ENCODE results near the gene PRTFDC1. TPM values are rescaled to one million over a fixed set of nuclear protein-coding genes. Genes with fewer than 3 reads are reported as not detected.
"Not testable (repeated sequence)": the region's sequence is repeated elsewhere in the genome, so short reads cannot be mapped to it uniquely, and the experiment has no call there.

PRTFDC1 gene
- total and polyA plus RNA-seq, 5 donors from 2014 or later, result 0.37 to 1.6 (median 1.3) TPM; not detected in 2

DNA sequence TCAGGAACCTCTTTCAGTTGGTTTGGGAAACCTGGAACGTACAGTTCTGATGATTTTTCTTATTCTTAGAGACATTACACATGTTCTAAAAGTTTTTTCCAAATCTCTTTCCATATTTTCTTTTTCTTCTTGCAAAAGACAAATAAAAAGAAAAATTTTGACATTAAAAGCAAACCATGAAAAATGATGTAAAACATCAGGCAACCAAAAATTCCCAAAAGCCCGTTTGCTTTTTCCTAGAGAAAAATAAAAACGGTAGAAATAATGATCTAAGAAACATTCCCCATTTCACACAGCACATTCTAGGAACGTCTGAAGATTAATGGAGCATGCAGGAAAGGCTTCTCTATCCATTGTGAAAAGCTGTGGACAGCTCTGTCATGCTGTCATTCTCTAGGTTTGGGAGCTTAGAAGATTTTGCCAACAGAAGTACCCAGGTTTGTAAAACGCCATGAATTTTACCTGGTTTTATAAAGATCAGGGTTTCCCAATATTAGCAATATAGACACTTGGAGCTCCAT, 11.2 kb upstream of the PRTFDC1 start:
- Histone ChIP-seq H3K4me3 (ENCODE audit: low read depth, low read length) (no peak overlapping the region), H3K27ac (ENCODE audit: insufficient read depth, low read length, poor library complexity, severe bottlenecking) (no peak overlapping the region), H3K9me3 (ENCODE audit: control insufficient read depth in 2 of 2, low read length in 2 of 2) (no peaks in the 10 kb centered on the region), H3K4me1 (ENCODE audit: control insufficient read depth, insufficient read depth, low read length, poor library complexity, severe bottlenecking) (no peaks in the 10 kb centered on the region), H3K36me3 (ENCODE audit: control insufficient read depth, insufficient read depth, low read length) (no peaks in the 10 kb centered on the region), H3K27me3 (ENCODE audit: control insufficient read depth, insufficient read depth, low read length) (no peaks in the 10 kb centered on the region)
- no peaks in the 10 kb centered on the region for H3K4me1 Mint-ChIP-seq
- H3K27me3 Mint-ChIP-seq, result peaks cover 5% of the 10 kb centered on the region
- ATAC-seq (ENCODE audit: low read depth in 2 of 2) (no peak), DNase-seq (no peak)
- no peak overlapping the region for H3K4me3 Mint-ChIP-seq
- H3K36me3 Mint-ChIP-seq, result no peaks in the 10 kb centered on the region
- H3K27ac Mint-ChIP-seq, result no peak overlapping the region
- peaks cover 0 to 3% (median 0%) of the 10 kb centered on the region in 7 donors for H3K9me3 Mint-ChIP-seq

DNA sequence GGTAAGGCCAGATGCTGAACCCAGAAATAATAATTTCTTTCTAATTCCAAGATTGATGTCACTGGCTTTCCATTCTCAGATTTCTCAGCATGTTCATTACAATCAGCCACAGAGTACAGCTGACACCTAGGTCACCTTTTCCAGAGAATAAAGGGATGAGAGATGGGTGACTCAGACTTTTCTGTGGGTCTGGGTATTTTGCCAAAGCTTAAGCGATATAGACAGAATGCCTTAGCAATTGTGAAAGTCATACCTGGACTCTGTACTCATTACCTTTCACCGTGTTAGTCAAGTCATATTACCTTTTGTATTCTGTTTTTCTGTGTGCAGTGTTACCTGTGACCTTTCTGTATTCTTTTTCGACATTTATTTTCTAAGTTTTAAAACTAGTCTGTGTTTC, 10.6 kb upstream of the PRTFDC1 start:
- no peak overlapping the region for H3K27ac ChIP-seq (ENCODE audit: insufficient read depth, low read length, poor library complexity, severe bottlenecking)
- no peak overlapping the region for H3K4me3 ChIP-seq (ENCODE audit: low read depth, low read length)
- H3K27me3 ChIP-seq (ENCODE audit: control insufficient read depth, insufficient read depth, low read length), result no peaks in the 10 kb centered on the region
- no peaks in the 10 kb centered on the region for H3K36me3 ChIP-seq (ENCODE audit: control insufficient read depth, insufficient read depth, low read length)
- H3K9me3 ChIP-seq (ENCODE audit: control insufficient read depth in 2 of 2, low read length in 2 of 2), result no peaks in the 10 kb centered on the region
- no peak for DNase-seq
- H3K4me1 Mint-ChIP-seq, result no peaks in the 10 kb centered on the region
- no peaks in the 10 kb centered on the region for H3K36me3 Mint-ChIP-seq
- H3K27me3 Mint-ChIP-seq, result peaks cover 5% of the 10 kb centered on the region
- H3K9me3 Mint-ChIP-seq, result peaks cover 0 to 3% (median 0%) of the 10 kb centered on the region in 7 donors
- no peak overlapping the region for H3K27ac Mint-ChIP-seq
- H3K4me1 ChIP-seq (ENCODE audit: control insufficient read depth, insufficient read depth, low read length, poor library complexity, severe bottlenecking), result no peaks in the 10 kb centered on the region
- H3K4me3 Mint-ChIP-seq, result no peak overlapping the region
- ATAC-seq (ENCODE audit: low read depth in 2 of 2), result no peak

DNA sequence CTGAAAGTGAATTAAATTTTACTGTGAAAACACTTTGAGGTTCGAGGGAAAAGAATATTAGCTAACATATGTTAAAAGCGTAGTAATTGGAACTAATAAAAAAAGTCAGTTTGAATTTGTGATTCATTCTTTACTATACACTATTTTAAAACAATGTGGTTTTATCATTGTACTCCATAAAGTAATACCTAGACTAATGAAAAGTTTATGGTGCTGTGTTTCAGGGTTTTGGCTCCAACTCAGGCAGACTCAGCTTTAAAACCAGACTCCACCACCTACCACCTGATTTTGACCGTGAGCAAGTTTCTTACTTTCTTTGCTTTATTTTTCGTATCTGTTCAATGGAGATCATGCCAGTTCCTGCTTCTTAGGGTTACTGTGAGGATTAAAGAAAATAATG, 9.2 kb upstream of the PRTFDC1 start:
- ATAC-seq (ENCODE audit: low read depth in 2 of 2) (no peak), DNase-seq (no peak)
- Histone ChIP-seq H3K9me3 (ENCODE audit: control insufficient read depth in 2 of 2, low read length in 2 of 2) (no peaks in the 10 kb centered on the region), H3K36me3 (ENCODE audit: control insufficient read depth, insufficient read depth, low read length) (no peaks in the 10 kb centered on the region), H3K4me1 (ENCODE audit: control insufficient read depth, insufficient read depth, low read length, poor library complexity, severe bottlenecking) (no peaks in the 10 kb centered on the region), H3K4me3 (ENCODE audit: low read depth, low read length) (no peak overlapping the region), H3K27ac (ENCODE audit: insufficient read depth, low read length, poor library complexity, severe bottlenecking) (no peak overlapping the region), H3K27me3 (ENCODE audit: control insufficient read depth, insufficient read depth, low read length) (peaks cover 2% of the 10 kb centered on the region)
- Mint-ChIP-seq H3K4me1 (no peaks in the 10 kb centered on the region), H3K4me3 (no peak overlapping the region), H3K9me3 (no peaks in the 10 kb centered on the region), H3K27ac (no peak overlapping the region), H3K36me3 (no peaks in the 10 kb centered on the region), H3K27me3 (peaks cover 9% of the 10 kb centered on the region)

DNA sequence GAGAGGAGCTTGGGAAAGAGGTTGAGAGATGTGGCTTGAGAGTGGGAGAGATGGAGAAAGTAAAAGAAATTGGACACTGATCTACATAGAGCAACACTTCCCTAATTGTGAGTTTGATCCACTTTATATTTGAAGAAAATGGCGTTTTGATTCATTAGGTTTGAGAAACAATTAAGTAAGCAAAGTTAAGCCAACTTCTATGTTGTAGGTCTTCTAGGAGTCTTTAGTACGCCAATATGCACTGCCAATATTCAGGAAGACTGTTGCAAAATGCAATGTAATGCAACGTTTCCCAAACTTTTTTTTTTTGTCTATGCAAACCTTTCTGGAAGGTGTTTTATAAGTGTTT, 7.0 kb upstream of the PRTFDC1 start:
- Mint-ChIP-seq H3K27ac (no peak overlapping the region), H3K4me1 (no peaks in the 10 kb centered on the region), H3K27me3 (peaks cover 4% of the 10 kb centered on the region), H3K9me3 (no peaks in the 10 kb centered on the region), H3K36me3 (no peaks in the 10 kb centered on the region), H3K4me3 (no peak overlapping the region)
- peaks cover 2% of the 10 kb centered on the region for H3K27me3 ChIP-seq (ENCODE audit: control insufficient read depth, insufficient read depth, low read length)
- ATAC-seq (ENCODE audit: low read depth in 2 of 2), result no peak
- H3K9me3 ChIP-seq (ENCODE audit: control insufficient read depth in 2 of 2, low read length in 2 of 2), result no peaks in the 10 kb centered on the region
- no peak overlapping the region for H3K27ac ChIP-seq (ENCODE audit: insufficient read depth, low read length, poor library complexity, severe bottlenecking)
- H3K4me1 ChIP-seq (ENCODE audit: control insufficient read depth, insufficient read depth, low read length, poor library complexity, severe bottlenecking), result no peaks in the 10 kb centered on the region
- H3K36me3 ChIP-seq (ENCODE audit: control insufficient read depth, insufficient read depth, low read length), result no peaks in the 10 kb centered on the region
- no peak for DNase-seq
- H3K4me3 ChIP-seq (ENCODE audit: low read depth, low read length), result no peak overlapping the region

DNA sequence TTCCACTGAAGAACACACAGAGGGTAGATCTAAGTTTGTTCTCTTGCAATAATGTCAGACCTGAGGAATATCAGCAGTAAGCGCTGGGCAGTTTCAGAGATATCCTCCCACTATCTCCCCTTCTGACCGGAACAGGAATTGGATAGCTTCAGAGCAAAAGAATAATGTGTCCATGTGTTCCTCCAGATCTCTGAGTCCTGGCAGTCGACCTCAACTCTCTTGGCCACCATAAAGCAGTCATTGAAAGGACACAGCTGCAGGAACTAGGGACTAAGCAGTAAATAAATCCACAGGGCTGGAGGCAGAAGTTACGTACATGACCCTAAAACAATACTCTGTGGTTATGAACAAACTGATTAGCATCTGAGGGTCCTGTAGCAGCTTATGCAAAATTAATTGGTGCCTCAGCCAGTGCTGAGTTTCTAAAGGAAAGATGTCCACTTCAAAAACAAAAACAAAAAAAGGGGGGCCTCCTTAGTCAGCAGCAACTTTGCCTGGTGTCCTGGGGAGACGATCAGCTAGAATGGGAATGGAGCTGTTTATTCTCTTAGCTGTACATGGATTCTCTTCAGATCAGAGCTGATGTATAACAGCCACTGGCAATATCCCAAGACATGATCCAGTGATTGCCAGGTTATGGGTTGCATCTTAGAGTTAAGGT, 6.4 kb upstream of the PRTFDC1 start:
- H3K9me3 Mint-ChIP-seq, result no peaks in the 10 kb centered on the region
- H3K27me3 Mint-ChIP-seq, result peaks cover 4% of the 10 kb centered on the region
- no peaks in the 10 kb centered on the region for H3K36me3 Mint-ChIP-seq
- Histone ChIP-seq H3K36me3 (ENCODE audit: control insufficient read depth, insufficient read depth, low read length) (no peaks in the 10 kb centered on the region), H3K4me3 (ENCODE audit: low read depth, low read length) (no peak overlapping the region), H3K4me1 (ENCODE audit: control insufficient read depth, insufficient read depth, low read length, poor library complexity, severe bottlenecking) (no peaks in the 10 kb centered on the region), H3K27me3 (ENCODE audit: control insufficient read depth, insufficient read depth, low read length) (peaks cover 2% of the 10 kb centered on the region), H3K27ac (ENCODE audit: insufficient read depth, low read length, poor library complexity, severe bottlenecking) (no peak overlapping the region), H3K9me3 (ENCODE audit: control insufficient read depth in 2 of 2, low read length in 2 of 2) (no peaks in the 10 kb centered on the region)
- DNase-seq (no peak), ATAC-seq (ENCODE audit: low read depth in 2 of 2) (no peak)
- no peak overlapping the region for H3K27ac Mint-ChIP-seq
- peaks cover 0 to 1% (median 0%) of the 10 kb centered on the region in 4 donors for H3K4me1 Mint-ChIP-seq
- no peak overlapping the region for H3K4me3 Mint-ChIP-seq

DNA sequence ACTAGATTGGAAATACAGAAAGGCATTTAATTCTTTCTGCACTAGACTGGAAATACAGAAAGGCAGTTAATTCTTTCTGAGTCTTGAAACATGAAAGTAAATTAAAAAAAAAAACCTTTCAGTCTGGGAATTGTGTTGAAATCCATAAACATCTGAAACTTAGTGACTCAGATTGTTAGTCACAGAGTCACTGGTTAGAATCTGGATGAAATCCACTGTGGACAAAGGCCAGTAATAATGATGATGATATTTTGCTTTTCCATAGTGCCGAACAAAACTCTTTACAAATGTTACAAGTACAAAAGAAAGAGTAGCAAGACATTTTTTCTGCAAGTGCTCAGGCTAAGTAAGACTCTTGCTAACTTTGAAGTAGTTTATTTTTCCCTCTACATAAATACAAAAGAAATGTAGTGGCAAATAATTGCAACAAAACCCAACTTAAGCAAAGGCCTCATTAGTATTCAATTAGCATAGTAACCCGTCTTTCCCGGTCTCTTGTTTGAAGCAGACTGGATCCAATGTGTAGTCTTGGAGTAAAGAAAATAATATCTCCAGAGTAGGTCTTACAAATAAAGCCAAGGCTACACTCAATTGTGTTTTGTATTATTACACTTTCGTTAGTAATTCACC, 5.8 kb upstream of the PRTFDC1 start:
- H3K9me3 ChIP-seq (ENCODE audit: control insufficient read depth in 2 of 2, low read length in 2 of 2), result no peaks in the 10 kb centered on the region
- no peak overlapping the region for H3K27ac Mint-ChIP-seq
- H3K27me3 Mint-ChIP-seq, result peaks cover 4% of the 10 kb centered on the region
- ATAC-seq (ENCODE audit: low read depth in 2 of 2), result no peak
- H3K4me1 Mint-ChIP-seq, result peaks cover 0 to 8% (median 2%) of the 10 kb centered on the region in 4 donors
- no peaks in the 10 kb centered on the region for H3K36me3 Mint-ChIP-seq
- no peak overlapping the region for H3K4me3 Mint-ChIP-seq
- DNase-seq, result no peak
- H3K4me1 ChIP-seq (ENCODE audit: control insufficient read depth, insufficient read depth, low read length, poor library complexity, severe bottlenecking), result peaks cover 1% of the 10 kb centered on the region
- H3K27me3 ChIP-seq (ENCODE audit: control insufficient read depth, insufficient read depth, low read length), result peaks cover 2% of the 10 kb centered on the region
- H3K36me3 ChIP-seq (ENCODE audit: control insufficient read depth, insufficient read depth, low read length), result no peaks in the 10 kb centered on the region
- no peak overlapping the region for H3K4me3 ChIP-seq (ENCODE audit: low read depth, low read length)
- H3K9me3 Mint-ChIP-seq, result no peaks in the 10 kb centered on the region
- H3K27ac ChIP-seq (ENCODE audit: insufficient read depth, low read length, poor library complexity, severe bottlenecking), result no peak overlapping the region

DNA sequence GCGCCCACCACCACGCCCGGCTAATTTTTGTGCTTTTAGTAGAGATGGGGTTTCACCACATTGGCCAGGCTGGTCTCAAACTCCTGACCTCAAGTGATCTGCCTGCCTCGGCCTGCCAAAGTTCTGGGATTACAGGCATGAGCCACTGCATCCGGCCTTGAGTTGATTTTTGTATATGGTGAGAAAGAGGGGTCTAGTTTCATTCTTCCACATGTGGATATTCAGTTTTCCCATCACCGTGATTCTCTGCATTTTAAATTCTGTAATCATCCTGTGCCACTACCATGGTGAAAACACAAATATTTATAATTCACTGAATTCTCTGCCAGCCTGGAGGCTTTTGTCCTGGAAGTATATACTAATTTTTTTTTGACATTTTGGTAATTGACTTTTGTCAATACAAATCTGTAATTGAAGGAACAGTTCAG, 5.2 kb upstream of the PRTFDC1 start:
- not testable (repeated sequence) for H3K36me3 Mint-ChIP-seq; H3K4me3 ChIP-seq (ENCODE audit: low read depth, low read length); H3K27me3 ChIP-seq (ENCODE audit: control insufficient read depth, insufficient read depth, low read length); H3K4me1 ChIP-seq (ENCODE audit: control insufficient read depth, insufficient read depth, low read length, poor library complexity, severe bottlenecking); DNase-seq; H3K36me3 ChIP-seq (ENCODE audit: control insufficient read depth, insufficient read depth, low read length); H3K9me3 Mint-ChIP-seq; H3K9me3 ChIP-seq (ENCODE audit: control insufficient read depth in 2 of 2, low read length in 2 of 2); H3K4me3 Mint-ChIP-seq; ATAC-seq (ENCODE audit: low read depth in 2 of 2); H3K27me3 Mint-ChIP-seq; H3K27ac Mint-ChIP-seq; H3K27ac ChIP-seq (ENCODE audit: insufficient read depth, low read length, poor library complexity, severe bottlenecking)
- H3K4me1 Mint-ChIP-seq, result peaks cover 0 to 10% (median 4%) of the 10 kb centered on the region in 4 donors

DNA sequence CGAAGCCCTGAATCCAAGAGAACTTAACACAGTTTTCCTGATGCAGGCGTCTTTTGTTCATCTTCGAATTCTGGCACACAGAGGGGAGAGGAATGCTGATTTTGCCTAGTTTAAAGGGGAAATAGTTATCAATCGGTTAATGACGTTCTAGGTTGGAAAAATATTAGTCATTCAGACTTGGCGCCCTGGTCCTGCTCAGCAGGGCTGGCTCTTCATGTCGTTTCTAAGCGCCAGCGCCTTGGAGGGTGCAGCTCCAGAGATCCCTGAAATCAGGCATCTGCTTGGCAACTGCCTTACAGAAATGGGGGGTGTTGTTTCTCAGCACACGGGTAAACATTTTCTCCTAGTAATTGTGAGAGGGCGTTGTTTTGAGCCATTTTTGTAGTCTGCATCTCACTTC, 1.3 kb upstream of the PRTFDC1 start:
- Histone ChIP-seq H3K4me3 (ENCODE audit: low read depth, low read length) (no peak overlapping the region), H3K27ac (ENCODE audit: insufficient read depth, low read length, poor library complexity, severe bottlenecking) (no peak overlapping the region)

More for the DNA sequence above, 1.3 kb upstream of the PRTFDC1 start:
- Mint-ChIP-seq H3K4me1 (peaks cover 1 to 22% (median 8%) of the 10 kb centered on the region in 4 donors), H3K27ac (peak overlapping the region in 2 of 3 donors; percentile 13 to 17), H3K4me3 (peak overlapping the region; percentile 78 to 91 (median 84)), H3K9me3 (peaks cover 0 to 2% (median 0%) of the 10 kb centered on the region in 7 donors), H3K36me3 (no peaks in the 10 kb centered on the region), H3K27me3 (peaks cover 11% of the 10 kb centered on the region)
- H3K4me1 ChIP-seq (ENCODE audit: control insufficient read depth, insufficient read depth, low read length, poor library complexity, severe bottlenecking), result peaks cover 10% of the 10 kb centered on the region
- H3K27me3 ChIP-seq (ENCODE audit: control insufficient read depth, insufficient read depth, low read length), result peaks cover 2% of the 10 kb centered on the region
- ATAC-seq (ENCODE audit: low read depth in 2 of 2) (no peak), DNase-seq (no peak)
- no peaks in the 10 kb centered on the region for H3K36me3 ChIP-seq (ENCODE audit: control insufficient read depth, insufficient read depth, low read length)
- no peaks in the 10 kb centered on the region for H3K9me3 ChIP-seq (ENCODE audit: control insufficient read depth in 2 of 2, low read length in 2 of 2)
